Measurements from ENCODE around the gene CRYM. TPM values are rescaled to one million over a fixed set of nuclear protein-coding genes. Genes with fewer than 3 reads are reported as not detected.
"Not testable (repeated sequence)": the region's sequence is repeated elsewhere in the genome, so short reads cannot be mapped to it uniquely, and the experiment has no call there.

The CRYM gene
- total RNA-seq, 4 donors from 2014 or later: 0.81 TPM; not detected in 3

DNA sequence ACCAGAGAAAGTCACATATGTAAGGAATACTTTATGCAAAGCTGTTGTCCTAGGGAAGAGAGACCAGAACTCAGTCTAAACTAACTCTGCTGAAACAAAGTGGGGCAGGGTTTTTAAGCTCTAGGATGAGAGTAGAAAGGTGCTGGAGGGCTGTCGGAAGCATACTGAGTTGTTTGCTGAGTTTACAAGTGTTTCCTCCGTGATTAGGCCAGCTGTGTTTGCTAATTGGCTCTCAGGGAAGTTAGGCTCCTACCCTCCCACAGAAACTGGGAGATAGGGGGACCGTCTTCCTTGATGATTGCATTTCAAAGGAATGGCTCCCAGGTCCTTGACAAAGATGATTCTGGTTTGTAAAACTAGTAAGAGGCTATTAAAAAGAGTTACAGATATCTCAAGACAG is 24.4 kb upstream of the CRYM start:
- Histone ChIP-seq H3K36me3 (no peaks in the 10 kb centered on the region), H3K9me3 (no peaks in the 10 kb centered on the region), H3K27ac (peak overlapping the region in 1 of 3 donors; percentile 3), H3K4me1 (peaks cover 0 to 5% of the 10 kb centered on the region in 2 donors), H3K4me3 (replicated peaks in 1 of 3) (no peak overlapping the region), H3K27me3 (no peaks in the 10 kb centered on the region)
- 70 to 85% methylated on average over 3 of the region's 3 CpGs for WGBS, 2 donors
- no peak for DNase-seq
- TF ChIP-seq, protein P1, sequence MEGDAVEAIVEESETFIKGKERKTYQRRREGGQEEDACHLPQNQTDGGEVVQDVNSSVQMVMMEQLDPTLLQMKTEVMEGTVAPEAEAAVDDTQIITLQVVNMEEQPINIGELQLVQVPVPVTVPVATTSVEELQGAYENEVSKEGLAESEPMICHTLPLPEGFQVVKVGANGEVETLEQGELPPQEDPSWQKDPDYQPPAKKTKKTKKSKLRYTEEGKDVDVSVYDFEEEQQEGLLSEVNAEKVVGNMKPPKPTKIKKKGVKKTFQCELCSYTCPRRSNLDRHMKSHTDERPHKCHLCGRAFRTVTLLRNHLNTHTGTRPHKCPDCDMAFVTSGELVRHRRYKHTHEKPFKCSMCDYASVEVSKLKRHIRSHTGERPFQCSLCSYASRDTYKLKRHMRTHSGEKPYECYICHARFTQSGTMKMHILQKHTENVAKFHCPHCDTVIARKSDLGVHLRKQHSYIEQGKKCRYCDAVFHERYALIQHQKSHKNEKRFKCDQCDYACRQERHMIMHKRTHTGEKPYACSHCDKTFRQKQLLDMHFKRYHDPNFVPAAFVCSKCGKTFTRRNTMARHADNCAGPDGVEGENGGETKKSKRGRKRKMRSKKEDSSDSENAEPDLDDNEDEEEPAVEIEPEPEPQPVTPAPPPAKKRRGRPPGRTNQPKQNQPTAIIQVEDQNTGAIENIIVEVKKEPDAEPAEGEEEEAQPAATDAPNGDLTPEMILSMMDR (IDR thresholded peaks at IDR 0.05): no peak
- intact Hi-C loops (cut with DNase I): loop anchor here (5.0 kb wide), 1 partner anchor 145 kb away; the partner anchor contains the start of gene LDAF1

DNA sequence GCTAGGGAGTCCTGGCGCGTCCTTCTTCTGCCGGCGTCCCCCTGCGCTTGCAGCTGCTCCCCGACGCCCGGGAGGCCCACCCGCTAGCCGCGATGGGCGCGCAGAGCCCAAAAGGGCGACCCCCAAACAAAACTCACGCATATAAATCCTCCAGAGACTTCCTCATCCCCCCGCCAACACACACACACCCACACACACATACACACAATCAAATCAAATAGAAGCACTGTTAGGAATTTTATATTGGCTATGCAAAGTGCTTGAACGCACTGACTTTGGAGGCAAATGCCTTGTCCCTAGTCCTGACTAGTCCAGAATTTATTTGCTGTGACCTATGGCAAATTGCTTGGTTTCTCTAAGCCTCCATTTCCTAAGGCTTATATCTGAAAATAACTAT is 23.8 kb upstream of the CRYM start:
- intact Hi-C loops (cut with DNase I): loop anchor here (5.0 kb wide), 1 partner anchor 145 kb away; the partner anchor contains the start of gene LDAF1
- Histone ChIP-seq H3K4me1 (peaks cover 0 to 5% of the 10 kb centered on the region in 2 donors), H3K4me3 (replicated peaks in 1 of 3) (peak overlapping the region; percentile 30 to 71 (median 59)), H3K36me3 (no peaks in the 10 kb centered on the region), H3K9me3 (no peaks in the 10 kb centered on the region), H3K27ac (peak overlapping the region; percentile 35 to 83 (median 77)), H3K27me3 (no peaks in the 10 kb centered on the region)
- 1% methylated on average over 15 to 17 of the region's 17 CpGs for WGBS, 2 donors
- TF ChIP-seq POLR2A (IDR thresholded peaks at IDR 0.05): no peak
- TF ChIP-seq, protein P1 (IDR thresholded peaks at IDR 0.05): no peak
- DNase-seq: no peak

DNA sequence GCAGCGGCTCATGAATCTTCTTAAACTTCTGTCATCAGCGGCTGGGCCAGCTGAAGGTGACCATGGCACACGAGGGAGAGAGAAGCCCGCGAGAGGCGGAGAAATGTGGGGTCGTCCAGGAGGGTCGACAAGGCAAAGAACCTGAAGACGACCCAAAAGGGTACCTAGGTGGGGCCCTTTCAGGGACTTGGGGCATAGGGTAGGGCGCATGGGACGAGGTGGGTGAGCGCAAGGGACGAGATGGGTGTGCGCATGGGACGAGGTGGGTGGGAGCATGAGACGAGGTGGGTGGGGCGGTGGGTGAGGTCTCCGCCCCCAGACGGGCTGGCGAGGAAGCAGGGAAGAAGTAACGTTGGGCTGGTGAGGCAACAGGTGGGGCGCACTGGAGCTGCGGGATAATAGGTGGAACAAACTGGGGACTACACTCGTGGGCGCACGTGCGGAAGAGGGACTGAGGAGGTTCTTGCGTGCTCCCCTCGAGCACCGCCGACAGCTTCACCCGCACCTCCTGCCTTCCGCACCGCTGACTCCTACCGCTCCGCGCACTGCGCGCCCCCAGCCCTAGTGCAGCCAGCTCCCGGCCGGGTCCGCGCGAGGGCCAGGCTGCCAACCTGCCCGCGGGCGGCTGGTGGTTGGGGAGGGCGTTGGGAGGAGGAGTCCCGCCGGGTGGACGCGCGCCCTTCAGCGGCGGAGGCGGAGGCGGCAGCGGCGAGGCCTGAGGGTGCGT is 23.2 kb upstream of the CRYM start:
- Histone ChIP-seq H3K4me1 (peaks cover 0 to 5% of the 10 kb centered on the region in 2 donors), H3K27me3 (no peaks in the 10 kb centered on the region), H3K36me3 (no peaks in the 10 kb centered on the region), H3K9me3 (no peaks in the 10 kb centered on the region), H3K4me3 (replicated peaks in 1 of 3) (peak overlapping the region; percentile 30 to 71 (median 59)), H3K27ac (peak overlapping the region; percentile 35 to 83 (median 77))
- WGBS, 2 donors: 0% methylated on average over 25 to 34 of the region's 60 CpGs
- peak; percentile 87 to 88 for DNase-seq
- intact Hi-C loops (cut with DNase I): loop anchor here (5.0 kb wide), 1 partner anchor 144 kb away; the partner anchor contains the start of gene LDAF1
- peak in 1 of 2 donors; percentile 66 for TF ChIP-seq POLR2A (IDR thresholded peaks at IDR 0.05)
- TF ChIP-seq, protein P1 (IDR thresholded peaks at IDR 0.05): peak in 3 of 6 experiments; percentile 30 to 40 (median 36)

DNA sequence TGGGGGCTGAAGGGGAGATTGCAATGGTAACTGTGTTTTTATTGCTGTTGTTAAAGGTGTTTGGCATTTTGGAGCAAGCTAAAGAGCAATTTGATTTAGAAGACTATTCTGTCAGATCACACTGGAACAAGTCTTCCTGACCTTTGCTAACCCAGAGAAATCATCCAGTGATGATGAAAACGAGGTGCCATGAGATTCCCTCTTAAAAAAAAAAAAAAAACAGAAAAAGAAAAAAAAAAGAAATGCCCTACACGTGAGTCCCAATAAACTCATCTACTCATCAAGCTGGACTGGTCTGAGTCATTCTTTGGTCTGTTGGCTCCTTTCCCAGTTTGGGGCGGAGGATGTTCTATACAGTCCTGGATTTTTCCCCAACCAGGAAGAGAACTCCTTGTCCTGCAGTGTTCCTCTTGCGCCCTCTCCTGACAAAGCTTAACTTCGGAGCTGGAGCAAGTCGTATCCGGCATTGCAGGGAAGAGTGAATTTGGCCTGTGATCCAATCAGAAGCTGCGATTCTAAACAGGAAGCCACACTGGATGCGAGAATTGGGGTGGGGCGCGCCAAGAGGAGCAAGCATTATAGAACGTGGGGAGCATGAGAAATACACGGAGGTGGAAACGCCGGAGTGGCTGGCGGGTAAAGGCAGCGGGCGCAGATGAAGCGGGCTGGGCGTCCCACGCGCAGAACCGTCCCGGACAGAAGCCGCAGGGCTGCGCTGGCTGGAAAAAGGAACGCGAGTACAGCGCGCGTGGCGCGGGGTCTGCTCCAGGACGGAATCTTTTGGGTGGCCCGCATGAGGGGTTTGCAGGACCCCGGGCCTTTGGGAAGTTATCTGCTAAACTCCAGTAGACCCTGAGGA is 22.4 kb upstream of the CRYM start:
- H3K4me3 ChIP-seq (replicated peaks in 1 of 3): peak overlapping the region; percentile 30 to 71 (median 59)
- 0% methylated on average over 36 of the region's 36 CpGs for WGBS, 2 donors
- TF ChIP-seq, protein P1 (IDR thresholded peaks at IDR 0.05): peak; percentile 36 to 96 (median 84)
- TF ChIP-seq POLR2A (IDR thresholded peaks at IDR 0.05): peak in 1 of 2 donors; percentile 63
- peak; percentile 97 to 98 for DNase-seq
- intact Hi-C loops (cut with DNase I): loop anchor here (5.0 kb wide), 1 partner anchor 143 kb away; the partner anchor contains the start of gene LDAF1
- H3K36me3 ChIP-seq: no peaks in the 10 kb centered on the region
- H3K4me1 ChIP-seq: peaks cover 0 to 5% of the 10 kb centered on the region in 2 donors
- no peaks in the 10 kb centered on the region for H3K27me3 ChIP-seq
- no peaks in the 10 kb centered on the region for H3K9me3 ChIP-seq
- H3K27ac ChIP-seq: peak overlapping the region; percentile 12 to 83 (median 77)

DNA sequence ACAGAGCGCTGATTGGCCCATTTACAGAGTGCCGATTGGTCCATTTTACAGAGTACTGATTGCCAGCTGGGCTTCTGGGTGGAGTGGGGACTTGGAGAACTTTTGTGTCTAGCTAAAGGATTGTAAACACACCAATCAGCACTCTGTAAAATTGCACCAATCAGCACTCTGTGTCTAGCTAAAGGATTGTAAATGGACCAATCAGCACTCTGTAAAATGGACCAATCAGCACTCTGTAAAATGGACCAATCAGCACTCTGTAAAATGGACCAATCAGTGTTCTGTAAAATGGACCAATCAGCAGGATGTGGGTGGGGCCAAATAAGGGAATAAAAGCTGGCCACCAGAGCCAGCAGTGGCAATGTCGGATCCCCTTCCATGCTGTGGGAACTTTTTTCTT is 11.7 kb upstream of the CRYM start:
- DNase-seq: not testable (repeated sequence)

More for the DNA sequence above, 11.7 kb upstream of the CRYM start:
- H3K9me3 ChIP-seq; H3K36me3 ChIP-seq; H3K4me1 ChIP-seq; intact Hi-C loops (cut with DNase I); H3K27me3 ChIP-seq; H3K27ac ChIP-seq; H3K4me3 ChIP-seq (replicated peaks in 1 of 3): not testable (repeated sequence)
- 98 to 100% methylated on average over 3 of the region's 3 CpGs for WGBS, 2 donors
